Measurements from ENCODE around the gene UROC1.

UROC1 gene

DNA sequence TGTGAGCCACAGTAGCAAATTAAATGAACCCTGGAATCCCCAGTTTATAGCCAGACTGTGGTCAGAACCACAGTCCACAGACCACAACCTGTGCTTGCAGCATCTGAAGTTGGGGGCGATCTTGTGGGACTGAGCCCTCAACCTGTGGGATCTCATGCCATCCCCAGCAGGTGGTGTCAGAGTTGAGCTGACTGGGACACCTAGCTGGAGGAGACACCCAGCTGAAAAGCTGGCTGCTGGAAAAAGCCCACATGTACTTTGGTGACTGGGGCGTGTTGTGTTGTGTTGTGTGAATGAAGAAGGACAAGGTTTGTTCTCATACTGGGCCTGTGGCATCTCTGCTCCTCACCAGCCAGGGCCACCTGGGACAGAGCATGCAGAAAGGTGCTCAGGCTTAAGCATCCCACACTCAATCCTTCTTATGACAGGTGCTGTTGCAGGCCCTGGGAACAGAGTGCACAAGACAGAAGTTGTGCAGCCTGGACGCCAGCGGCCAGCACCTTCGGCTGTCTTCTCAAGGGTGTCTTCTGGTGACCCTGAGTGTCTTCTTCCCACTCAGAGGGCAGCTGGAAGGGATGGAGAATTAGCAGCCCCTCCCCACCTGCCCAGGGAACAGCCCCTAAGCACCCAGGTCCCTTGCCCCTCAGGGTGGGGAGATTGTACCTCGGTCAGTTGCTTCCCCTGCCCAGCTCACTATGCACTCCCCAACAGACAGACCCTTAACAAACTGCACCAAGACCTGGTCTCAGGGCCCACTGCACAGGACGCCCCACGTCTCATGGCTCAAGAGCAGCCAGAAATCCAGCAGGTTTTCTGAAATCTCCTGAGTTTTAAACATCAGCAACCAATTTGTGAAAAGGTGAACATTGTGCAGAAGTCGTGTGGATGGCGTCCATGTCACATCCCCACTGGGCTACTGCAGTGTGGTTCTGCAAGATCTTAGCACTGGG lies 2.2 kb upstream of the UROC1 start:
- no peak for DNase-seq (ENCODE audit: low read depth)
- no peak overlapping the region for H3K4me3 ChIP-seq (ENCODE audit: low read depth, low read length)
- TF ChIP-seq, protein P1, sequence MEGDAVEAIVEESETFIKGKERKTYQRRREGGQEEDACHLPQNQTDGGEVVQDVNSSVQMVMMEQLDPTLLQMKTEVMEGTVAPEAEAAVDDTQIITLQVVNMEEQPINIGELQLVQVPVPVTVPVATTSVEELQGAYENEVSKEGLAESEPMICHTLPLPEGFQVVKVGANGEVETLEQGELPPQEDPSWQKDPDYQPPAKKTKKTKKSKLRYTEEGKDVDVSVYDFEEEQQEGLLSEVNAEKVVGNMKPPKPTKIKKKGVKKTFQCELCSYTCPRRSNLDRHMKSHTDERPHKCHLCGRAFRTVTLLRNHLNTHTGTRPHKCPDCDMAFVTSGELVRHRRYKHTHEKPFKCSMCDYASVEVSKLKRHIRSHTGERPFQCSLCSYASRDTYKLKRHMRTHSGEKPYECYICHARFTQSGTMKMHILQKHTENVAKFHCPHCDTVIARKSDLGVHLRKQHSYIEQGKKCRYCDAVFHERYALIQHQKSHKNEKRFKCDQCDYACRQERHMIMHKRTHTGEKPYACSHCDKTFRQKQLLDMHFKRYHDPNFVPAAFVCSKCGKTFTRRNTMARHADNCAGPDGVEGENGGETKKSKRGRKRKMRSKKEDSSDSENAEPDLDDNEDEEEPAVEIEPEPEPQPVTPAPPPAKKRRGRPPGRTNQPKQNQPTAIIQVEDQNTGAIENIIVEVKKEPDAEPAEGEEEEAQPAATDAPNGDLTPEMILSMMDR (conservative IDR thresholded peaks at IDR 0.05; ENCODE audit: low read depth, low read length) = no peak

DNA sequence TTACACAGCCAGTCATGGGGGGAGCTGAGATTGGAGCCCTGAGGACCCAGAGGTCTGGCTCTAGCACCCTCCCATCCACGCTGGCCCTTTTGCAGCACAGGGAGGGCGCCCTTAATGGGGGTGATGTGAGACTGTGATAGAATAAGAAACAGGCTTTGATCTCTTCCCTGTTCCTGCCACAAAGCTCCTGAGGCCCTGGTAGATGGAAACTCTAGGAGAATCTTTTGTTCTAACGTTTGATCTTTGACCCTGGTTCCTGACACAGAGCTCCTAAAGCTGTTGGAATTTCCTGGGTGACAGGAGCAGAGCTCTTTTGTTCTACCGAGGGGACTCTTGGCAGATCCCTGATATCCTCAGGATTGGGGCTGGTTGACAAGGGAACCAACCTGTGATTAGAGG lies 1.2 kb upstream of the UROC1 start:
- no peak for DNase-seq (ENCODE audit: low read depth)
- TF ChIP-seq, protein P1 (conservative IDR thresholded peaks at IDR 0.05; ENCODE audit: low read depth, low read length) = no peak
- H3K4me3 ChIP-seq (ENCODE audit: low read depth, low read length) = no peak overlapping the region

DNA sequence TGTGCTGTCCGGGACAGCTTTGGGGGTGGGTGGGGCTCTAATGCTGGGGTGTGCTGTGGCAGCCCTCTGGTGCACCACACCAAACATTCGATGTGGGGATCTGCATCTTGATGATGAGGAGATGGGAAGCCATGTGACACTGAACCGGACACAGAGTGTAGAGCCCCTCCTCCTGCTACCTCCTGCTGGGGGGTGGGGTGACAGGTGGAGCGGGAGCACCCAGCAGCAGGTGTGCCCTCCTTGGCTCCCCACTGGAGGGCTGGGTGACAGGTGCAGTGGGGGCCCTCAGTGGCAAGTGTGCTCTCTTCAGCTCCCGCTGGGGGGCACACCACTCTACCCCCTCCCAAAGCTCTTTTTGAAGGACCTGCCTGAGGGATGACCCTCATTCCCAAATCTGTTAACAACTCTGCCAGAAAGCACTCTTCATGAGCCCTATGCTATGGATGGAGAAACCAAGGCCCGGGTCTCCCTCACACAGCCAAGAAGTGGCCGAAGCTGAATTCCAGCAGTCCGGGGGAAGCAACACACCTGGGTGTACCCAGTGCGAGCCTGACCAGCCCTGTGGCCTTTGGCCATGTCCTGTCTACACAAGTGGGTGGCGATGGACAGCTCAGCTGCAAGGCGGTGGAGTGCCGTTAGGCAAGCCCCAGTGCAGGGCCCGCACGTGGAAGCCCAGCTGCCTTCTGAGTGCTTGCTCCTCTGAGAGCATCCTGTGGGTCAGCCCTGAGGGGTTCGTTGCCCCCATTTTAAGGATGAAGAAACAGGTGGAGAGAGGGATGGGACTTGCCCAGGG lies 609 bp upstream of the UROC1 start:
- TF ChIP-seq, protein P1 (conservative IDR thresholded peaks at IDR 0.05; ENCODE audit: low read depth, low read length) = no peak
- DNase-seq (ENCODE audit: low read depth) = no peak
- no peak overlapping the region for H3K4me3 ChIP-seq (ENCODE audit: low read depth, low read length)

DNA sequence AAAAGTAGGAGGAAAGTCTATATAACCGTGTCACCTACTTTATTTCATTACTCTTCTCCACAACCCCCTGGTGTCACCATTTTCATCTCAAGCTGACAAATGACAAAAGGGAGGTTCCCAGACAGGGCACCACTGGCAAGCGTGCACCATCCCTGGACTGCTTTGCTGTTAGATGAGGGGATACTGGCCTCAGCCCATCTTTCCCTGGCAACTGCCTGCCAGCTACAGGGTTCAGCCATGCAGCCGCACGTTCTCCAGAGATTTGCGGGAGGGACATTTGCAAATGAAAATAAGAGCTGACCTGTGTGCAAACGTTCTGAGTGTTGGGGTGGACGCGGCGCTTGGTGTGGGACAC lies 660 bp downstream of the UROC1 start:
- TF ChIP-seq, protein P1 (conservative IDR thresholded peaks at IDR 0.05; ENCODE audit: low read depth, low read length) = no peak
- H3K4me3 ChIP-seq (ENCODE audit: low read depth, low read length) = no peak overlapping the region
- DNase-seq (ENCODE audit: low read depth) = no peak

DNA sequence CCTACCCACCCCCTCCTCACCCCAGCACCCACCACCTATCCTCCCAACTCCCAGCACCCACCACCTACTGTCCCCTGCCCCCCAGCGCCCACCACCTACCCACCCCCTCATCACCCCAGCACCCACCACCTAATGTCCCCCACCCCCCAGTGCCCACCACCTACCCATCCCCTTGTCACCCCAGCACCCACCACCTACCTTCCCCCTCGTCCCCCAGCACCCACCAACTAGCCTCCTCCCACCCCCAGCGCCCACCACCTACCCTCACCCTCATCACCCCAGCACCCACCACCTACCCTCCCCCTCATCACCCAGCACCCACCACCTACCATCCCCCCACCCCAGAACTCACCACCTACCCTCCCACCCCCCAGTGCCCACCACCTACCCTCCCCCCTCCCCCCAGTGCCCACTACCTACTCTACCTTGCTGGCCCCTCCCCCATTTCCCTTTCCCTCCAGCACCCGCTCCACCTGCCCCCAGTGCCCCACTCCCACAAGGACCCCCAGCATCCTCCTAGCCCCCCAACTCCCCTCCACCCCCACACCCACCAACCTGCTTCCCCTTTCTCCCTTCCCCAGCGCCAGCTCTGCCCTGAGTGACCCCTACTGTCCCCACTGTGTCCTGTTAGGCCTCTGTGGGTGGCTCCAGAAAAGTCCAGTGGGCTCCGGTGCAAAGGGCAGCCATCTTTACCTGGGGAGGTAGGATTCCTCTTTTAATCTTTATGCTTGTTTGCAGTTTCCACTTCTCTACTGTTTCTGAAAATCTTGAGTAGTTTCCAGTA lies 1.2 kb downstream of the UROC1 start:
- H3K4me3 ChIP-seq (ENCODE audit: low read depth, low read length) = no peak overlapping the region
- no peak for DNase-seq (ENCODE audit: low read depth)
- TF ChIP-seq, protein P1 (conservative IDR thresholded peaks at IDR 0.05; ENCODE audit: low read depth, low read length) = no peak

DNA sequence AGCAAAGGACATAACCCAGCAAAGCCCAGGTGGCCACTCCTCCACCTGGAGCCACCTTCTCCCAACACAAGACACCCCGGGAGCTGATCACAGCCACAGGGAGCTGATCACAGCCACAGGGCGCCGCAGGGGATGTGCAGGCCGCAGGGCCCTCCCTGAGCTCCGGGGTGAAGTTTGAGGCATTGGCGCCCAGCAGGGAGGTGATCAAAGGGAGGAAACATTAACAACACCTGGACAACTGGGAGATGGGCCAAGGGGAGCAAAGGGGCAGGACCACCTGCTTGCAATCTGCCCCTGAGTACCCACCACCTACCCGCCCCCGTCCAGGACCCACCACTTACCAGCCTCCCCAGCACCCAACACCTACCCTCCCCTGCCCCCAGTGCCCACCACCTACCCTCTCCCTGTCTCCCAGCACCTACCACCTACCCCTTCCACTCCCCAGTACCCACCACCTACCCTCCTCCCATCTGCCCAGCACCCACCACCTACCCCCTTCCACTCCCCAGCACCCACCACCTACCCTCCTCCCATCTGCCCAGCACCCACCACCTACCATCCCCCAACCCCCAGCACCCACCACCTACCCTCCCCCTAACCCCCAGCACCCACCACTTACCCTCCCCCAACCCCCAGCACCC lies 2.4 kb downstream of the UROC1 start:
- no peak overlapping the region for H3K4me3 ChIP-seq (ENCODE audit: low read depth, low read length)
- no peak for DNase-seq (ENCODE audit: low read depth)
- TF ChIP-seq, protein P1 (conservative IDR thresholded peaks at IDR 0.05; ENCODE audit: low read depth, low read length) = no peak
